Measurements from ENCODE around the gene FAM98B.

FAM98B gene

GRCh38 chr15:38461066-38461833 lies 7.3 kb downstream of the FAM98B start:
- DNase-seq: no peak

DNA sequence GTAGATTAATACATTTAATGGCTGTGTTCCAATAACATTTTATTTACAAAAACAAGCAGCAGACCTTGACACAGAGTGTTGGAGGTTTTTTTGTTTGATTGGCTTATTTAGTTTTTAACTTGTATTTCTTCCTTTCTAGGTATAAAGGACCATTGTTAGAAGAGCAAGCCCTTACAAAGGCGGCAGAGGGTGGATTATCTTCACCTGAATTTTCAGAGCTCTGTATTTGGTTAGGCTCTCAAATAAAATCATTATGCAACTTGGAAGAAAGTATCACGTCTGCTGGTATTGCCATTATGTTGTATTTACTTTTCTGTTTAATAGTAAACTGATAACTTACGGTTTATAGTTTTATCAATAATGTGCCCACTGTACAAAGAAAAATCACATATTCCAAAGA lies 10.0 kb downstream of the FAM98B start:
- no peak for DNase-seq

DNA sequence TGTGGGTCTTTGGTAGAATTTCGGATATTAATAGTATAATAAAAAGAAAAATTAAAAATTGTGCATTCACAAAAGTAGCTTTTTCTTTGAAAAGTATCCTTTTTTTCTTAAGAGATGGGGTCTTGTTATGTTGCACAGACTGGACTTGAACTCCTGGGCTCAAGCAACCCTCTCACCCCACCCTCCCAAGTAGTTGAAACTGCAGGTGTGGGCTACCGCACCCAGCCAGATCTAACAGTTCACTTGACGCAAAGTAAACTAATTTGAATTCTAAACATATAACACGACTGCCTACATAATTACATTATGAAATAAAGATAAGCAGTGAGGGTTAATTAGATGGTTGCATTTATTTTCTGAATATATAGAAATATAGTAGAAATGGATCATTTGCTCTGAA lies 10.7 kb downstream of the FAM98B start:
- DNase-seq: no peak

DNA sequence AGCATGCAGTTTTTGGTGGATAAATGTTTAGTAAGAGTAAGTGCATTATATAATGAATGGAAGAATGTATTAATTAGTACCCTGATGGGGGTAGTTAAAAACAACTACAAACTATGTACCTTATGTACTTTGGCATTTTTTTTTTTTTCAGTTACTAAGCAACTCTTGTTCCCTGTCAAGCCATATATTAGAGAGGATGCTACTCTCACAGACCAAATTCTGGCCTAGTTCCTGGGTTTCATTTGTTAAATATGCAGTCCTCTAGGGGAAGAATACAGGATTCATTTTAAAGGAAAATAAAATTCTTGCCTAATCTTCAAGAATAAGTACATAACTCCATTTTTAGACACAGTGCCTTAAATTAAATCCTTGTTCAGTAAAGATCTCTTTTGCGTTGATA lies 16.9 kb downstream of the FAM98B start:
- no peak for DNase-seq

- DNase-seq: no peak
Measured at GRCh38 chr15:38471974-38472373, 18.0 kb downstream of the FAM98B start.

DNA sequence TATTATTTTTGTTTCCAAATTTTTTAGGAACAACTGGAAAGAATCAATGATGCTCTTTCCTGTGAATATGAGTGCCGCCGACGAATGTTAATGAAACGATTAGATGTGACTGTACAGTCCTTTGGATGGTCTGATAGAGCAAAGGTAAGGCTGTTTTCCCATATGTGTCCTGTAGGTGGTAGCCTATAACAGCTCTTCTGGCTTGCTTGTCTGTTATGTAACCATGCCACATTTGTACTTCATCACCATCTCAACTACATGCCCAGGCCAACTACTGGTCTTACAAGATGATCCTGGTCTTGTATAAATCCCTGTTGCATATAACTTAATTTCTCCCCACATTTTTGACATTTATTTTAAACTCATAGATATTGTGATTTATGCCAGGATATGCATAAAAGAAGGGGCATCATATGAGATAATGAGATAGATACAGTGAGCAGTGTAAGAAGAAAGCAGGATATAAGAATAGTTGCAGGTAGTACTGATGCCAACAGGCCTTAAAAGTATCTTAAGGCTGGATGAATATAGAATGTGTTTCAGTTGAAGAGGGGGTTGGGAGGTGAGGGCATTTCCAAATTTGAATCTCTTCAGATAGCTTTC lies 20.3 kb downstream of the FAM98B start:
- DNase-seq: no peak

DNA sequence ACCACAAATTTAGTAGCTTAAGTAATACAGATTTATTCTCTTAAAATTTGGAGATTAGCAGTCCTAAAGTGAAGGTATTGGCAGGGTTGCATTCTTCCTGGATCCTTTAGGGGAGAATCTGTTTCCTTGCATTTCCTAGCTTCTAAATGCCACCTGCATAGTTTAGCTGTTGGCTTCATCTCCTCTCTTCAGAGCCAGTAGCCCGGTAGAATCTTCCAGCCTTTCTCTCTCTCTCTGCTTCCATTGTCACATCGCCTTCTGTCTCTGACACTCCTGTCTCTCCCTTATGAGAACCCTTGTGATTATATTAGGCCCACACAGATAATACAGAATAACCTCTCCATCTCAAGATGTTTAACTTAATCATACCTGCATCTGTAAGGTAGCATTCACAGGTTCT lies 21.4 kb downstream of the FAM98B start:
- DNase-seq: no peak

DNA sequence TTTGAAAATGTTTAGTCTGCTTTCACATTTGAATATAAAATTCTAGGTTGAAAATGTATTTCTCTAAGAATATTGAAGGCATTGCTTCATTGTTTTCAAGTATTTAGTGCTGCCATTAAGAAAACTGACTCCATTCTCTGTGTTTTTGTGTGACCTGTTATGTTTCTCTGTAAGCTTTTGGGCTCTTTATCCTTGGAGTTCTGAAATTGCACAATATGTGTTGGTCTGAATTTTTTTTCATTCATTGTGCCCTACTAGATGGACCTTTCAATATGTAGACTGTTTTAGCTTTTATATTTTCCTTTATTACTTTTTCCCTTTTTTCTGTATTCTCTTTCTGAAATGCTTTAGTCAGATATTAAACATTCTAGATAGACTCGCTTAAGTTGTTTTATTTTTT lies 22.2 kb downstream of the FAM98B start:
- no peak for DNase-seq

DNA sequence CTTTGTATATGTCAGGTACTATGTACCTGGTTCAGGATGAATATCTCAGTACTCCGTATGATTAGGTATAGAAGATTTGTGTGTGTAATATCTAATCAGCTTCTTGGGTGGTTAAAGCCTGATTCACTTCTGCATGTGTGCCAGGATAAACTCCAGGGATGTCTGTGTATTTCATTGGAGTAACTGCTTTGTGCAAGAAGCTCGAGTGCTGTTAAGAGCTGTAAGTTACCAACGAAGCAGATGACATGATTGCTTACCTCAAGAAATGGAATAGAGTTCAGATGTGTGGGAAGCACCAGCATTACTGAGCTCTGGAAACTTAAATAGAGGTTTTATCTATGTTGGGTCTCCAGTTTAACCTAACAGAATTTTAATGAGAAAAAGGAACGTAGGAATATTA lies 23.7 kb downstream of the FAM98B start:
- no peak for DNase-seq

GRCh38 chr15:38479266-38479665 lies 25.3 kb downstream of the FAM98B start:
- no peak for DNase-seq

- no peak for DNase-seq
Measured at GRCh38 chr15:38479756-38480155, 25.8 kb downstream of the FAM98B start.

DNA sequence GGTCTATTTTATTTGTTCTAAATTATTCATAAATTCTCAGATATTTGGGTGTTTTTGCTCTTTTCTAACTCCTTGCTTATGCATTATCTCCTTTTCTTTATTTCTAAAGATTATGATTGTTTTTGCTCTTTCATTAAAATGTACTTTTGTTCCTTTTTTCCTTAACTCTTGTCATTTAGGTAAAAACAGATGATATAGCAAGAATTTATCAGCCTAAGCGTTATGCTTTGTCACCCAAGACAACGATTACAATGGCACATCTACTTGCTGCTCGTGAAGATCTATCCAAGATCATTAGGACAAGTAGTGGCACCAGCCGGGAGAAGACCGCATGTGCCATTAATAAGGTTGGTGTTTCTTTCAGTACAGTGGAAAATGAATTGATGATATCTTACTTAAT lies 27.2 kb downstream of the FAM98B start:
- DNase-seq: no peak

- DNase-seq: no peak
Measured at GRCh38 chr15:38481761-38482160, 27.8 kb downstream of the FAM98B start.

- no peak for DNase-seq
Measured at GRCh38 chr15:38482572-38482971, 28.6 kb downstream of the FAM98B start.

- no peak for DNase-seq
Measured at GRCh38 chr15:38486936-38487335, 33.0 kb downstream of the FAM98B start.

DNA sequence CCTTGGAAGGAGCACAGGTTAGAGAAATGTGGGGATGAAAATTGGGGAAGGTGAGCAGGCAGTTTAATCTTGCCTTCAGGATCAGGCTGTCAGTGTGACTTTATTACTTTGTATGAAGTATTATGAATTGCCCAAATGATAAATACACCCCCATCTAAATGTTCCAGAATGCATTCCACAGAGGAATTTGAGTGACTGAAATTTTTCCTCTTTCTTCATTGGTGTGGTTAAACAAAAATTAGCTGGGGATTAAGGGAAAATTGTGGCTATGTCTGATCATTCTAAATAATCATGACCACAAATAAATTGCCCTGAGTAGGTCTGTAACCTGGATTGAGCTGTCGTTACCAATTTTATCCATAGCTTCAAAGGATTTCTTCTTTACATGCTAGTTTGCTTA lies 33.5 kb downstream of the FAM98B start:
- no peak for DNase-seq

GRCh38 chr15:38490242-38490922 lies 36.5 kb downstream of the FAM98B start:
- no peak for DNase-seq

DNA sequence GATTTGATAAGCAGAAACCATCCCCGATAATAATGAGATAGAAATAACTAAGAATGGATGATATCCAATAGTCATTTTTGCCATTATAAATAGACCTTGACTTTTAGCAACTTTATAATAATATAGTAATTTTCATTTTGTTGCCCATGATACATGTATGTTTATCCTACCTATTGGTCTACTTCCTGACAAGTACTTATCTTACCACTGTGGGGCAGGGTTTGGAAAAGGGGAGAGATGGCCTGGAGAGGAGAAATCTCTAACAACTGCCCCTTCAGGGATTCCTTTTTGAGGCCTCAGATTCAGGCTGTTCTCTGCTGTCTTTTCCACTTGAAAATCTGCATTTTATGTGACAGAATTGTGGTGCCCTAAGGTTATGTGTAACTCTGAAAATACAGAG lies 42.2 kb downstream of the FAM98B start:
- DNase-seq: no peak

DNA sequence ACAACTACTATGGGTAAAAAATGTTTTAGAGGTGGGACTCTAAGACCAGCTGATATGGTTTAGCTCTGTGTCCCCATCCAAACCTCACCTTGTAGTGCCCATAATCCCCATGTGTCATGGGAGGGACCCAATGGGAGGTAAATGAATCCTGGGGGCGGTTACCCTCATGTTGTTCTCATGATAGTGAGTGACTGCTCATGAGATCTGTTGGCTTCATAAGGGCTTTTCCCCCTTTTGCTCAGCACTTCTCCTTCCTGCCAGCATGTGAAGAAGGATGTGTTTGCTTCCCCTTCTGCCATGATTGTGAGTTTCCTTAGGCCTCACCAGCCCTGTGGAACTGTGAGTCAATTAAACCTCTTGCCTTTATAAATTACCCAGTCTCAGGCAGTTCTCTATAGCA lies 45.7 kb downstream of the FAM98B start:
- DNase-seq: no peak

DNA sequence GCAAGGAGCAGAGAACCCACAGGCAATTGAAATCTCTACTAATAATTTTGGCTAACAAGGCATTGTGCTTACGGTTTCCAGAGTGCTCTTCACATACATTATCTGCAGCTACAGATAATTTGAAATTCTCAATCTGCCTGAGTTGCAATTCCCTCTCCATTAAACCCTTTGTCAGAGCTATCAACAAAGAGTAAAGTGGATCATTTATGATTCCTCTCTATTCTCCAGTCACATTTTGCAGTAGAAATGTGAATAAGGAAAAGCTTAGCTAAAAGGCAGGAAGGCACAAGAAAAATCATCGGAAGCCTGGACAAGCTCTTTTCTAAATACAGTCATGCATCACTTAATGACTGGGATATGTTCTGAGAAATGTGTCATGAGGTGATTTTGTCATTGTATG lies 49.6 kb downstream of the FAM98B start:
- no peak for DNase-seq

- DNase-seq: no peak
Measured at GRCh38 chr15:38504680-38505467, 50.9 kb downstream of the FAM98B start.

GRCh38 chr15:38506997-38507396 lies 53.1 kb downstream of the FAM98B start:
- DNase-seq: no peak

DNA sequence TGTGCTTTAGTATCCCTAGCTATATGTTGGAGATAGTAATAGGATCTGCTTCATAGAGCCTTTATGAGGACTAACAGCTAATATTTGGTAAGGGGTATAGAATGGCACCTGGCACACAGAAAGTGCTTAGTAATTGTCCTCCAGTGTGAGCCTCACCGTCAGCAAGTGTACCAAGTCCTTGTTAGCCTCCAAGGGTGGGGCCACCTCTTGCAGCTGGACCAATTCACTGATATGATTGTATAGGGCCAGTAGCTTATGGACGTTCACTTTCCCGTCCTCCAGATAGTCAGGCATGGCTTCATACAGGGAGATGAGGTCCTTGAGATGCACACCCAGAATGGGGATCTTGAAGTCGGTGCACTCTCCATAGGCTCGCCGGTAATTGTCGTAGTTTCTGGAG lies 53.6 kb downstream of the FAM98B start:
- no peak for DNase-seq

DNA sequence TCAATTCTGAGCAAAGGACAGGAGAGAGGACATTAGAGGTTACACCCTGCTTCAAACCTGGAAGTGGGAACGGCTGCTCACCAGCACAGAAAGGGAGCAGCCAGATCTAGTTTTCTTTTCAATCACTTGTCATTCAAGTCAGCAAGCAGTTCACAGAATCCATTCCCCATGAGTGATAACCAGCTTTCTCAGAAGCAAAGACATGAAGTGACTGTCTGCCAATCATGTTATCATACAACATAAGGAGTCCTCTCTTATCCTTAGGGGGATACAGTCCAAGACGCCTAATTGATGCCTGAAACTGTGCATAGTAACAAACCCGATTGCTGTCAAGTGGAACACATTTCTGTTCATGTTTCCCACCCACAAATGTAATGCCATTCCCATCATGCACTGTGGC lies 54.7 kb downstream of the FAM98B start:
- DNase-seq: no peak

Data from NK-92 treated with Interleukin-12 subunit alpha and Interleukin-12 subunit beta, amount 100 ng/mL, for 24 hours (cell line).